Putamen (tissue), 1 donor: ENCODE data around the gene SAT2.
"Not testable (repeated sequence)": the region's sequence is repeated elsewhere in the genome, so short reads cannot be mapped to it uniquely, and the experiment has no call there.

Experiments
- DNase-seq: peaks from one replicate; pipeline ENCODE4 v3.0.0-alpha.2; 2016; ENCODE audit warnings: low spot score

The SAT2 gene

DNA sequence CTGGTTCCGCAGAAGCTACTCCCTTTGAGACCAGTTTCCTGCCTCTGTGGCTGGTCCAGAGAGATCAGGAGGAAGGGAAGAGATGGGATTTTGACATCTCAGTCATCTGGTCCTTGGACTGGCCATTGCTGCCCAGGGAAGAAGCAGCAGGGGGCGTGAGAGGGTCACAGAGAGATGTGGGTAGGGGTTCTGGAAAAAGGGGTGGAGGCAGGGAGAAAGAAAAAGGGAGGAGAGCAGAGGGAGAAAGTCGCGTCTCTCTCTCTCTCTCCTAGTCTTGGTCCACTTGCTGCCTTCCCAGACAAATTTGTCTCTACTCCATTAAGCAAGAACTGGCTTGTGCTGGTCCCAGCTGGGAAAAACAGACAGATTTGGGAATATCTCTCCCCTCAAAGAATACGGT, 6.8 kb upstream of the SAT2 start:
- no peak for DNase-seq

DNA sequence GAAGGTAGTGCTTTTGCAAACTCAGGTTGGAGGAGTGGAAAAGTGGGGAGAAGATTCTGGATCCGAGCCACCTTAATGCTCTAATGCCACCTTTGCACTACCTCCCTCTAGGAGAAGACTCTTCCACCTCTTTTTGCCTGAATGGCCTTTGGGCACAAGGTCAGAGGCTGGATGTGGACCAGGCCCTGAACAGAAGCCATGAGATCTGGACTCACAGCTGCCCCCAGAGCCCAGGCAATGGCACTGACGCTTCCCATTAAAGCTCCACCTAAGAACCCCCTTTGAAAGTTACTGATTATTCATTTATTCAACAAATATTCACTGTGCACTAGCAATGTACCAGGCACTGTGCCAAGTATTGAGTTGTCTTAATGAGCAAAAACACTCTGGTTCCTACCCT, 5.5 kb upstream of the SAT2 start:
- DNase-seq: no peak

DNA sequence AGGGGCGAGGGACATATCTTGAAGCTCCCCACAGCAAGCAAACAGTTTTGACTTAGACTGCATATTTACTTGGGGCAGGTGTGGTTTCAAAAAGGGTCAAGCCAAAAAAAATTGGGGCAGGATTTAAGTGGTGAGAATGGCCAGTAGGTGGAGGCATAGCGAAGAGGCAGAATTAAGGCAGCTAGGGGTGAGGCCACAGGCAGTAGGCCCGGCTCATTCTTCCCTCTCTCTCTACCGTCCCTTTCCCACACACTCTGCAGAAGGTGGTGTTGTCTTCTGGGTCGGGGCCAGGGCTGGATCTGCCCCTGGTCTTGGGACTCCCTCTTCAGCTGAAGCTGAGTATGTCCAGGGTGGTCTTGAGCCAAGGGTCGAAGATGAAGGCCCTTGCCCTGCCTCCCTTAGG, 4.9 kb upstream of the SAT2 start:
- DNase-seq: no peak

DNA sequence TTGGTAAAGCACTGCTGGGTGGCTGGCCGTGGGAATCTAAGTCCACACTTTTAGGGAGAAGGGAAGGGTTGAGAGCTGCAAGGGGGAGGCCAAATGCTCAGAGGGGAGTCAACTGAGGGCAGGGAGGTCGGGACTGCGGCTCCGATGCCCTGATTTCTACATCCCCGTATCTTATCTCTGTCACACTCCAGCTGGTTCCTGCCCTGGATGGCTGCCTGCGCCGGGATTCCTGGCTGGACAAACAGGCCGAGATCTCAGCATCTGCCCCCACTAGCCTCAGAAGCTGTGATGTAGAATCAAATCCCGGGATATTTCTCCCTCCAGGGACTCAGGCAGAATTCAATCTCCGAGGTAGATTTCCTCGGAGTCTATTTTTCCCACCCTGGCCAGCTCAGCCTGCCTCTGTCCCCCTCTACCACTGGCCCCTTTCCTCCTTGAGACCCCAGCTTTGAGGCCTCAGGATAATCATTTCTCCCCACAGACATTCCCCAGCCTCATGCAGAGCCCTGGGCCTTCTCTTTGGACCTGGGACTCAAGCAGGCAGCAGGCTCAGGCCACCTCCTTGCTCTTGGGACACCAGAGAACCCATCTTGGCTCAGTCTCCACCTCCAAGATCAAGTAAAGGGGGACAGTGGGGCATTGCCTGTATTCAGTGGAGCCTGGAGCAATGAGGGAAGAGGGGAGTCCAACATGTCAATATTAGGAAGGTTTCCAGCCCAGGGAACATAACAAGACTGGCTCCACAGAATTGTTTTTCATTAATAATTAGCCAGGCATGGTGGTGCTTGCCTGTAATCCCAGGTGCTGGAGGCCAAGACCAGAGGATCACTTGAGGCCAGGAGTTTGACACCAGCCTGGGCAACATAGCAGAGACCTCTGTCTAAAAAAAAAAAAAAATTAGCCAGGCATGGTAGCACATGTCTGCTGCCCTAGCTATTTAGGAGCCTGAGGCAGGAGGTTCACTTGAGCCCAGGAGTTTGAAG, 4.1 kb upstream of the SAT2 start:
- DNase-seq: no peak

DNA sequence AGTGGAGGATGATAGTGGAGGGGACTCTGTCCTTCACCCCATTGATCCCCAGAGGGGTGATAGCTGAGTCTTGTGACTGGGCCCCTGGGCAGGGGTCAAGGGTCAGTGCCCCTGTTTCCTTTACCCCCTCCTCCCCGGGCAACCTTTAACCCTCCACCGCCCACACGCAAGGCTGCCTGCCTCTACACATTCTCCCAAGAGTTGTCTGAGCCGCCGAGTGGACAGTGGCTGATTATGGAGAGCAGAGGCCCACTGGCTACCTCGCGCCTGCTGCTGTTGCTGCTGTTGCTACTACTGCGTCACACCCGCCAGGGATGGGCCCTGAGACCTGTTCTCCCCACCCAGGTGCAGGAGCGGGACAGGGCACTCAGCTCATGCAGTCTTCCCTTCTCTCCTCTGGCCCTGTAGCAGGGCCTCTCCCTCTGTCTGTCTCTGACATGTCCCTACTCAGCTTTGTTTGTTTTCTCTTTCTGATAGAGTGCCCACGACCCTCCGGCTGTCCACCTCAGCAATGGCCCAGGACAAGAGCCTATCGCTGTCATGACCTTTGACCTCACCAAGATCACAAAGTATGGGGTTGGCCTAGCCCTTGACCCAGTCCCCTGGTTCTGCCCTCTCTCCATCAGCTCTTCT, 2.4 kb upstream of the SAT2 start, which contains the start of gene SHBG:
TSS of gene SHBG (plus strand) at position 197 of the 633 bp plus-strand sequence. CDS start at position 235, 38 bp downstream.
- DNase-seq: no peak

DNA sequence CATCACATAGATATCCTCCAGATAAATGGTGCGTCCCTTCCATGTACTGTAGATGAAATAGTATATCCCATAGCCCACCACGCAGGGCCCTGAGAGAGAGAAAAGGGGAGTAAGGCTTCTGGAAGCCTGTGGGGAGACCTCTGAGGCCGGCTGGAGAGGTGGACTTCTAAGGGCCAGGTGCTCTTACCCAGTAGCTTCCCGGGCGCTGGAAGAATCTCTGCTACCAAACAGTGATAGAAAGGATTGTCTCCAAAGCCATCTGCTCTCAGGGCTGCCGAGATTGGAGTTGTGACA, 718 bp downstream of the SAT2 start:
- DNase-seq: no peak

DNA sequence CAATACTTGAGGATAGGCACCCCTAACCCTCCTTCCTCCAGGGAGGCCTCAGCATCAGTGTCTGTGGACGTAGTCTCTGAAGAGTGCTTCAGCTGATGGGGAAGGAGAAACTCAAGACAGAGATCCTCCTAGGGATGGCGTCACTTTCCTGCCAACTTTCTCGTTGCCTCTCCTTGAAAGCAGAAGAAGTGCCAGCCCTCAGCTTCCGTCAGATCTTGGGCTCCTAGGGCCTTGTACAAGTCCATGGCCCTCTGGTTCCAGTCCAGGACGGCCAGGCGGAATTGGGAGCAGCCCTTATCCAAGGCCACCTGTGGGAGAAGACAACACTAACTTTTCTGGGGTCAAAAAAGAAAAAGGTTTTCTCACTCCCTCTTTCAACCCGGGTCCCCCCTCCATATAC, 1.3 kb downstream of the SAT2 start:
- no peak for DNase-seq

DNA sequence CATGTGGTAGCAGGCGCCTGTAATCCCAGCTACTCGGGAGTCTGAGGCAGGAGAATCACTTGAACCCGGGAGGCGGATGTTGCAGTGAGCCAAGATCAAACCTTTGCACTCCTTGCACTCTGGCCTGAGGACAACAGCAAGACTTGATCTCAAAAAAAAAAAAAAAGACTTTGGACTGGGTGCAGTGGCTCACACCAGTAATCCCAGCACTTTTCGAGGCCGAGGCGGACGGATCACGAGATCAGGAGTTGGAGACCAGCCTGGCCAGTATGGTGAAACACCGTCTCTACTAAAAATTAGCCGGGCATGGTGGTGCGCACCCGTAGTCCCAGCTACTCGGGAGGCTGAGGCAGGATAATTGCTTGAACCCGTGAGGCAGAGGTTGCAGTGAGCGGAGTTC, 1.9 kb downstream of the SAT2 start:
- not testable (repeated sequence) for DNase-seq

DNA sequence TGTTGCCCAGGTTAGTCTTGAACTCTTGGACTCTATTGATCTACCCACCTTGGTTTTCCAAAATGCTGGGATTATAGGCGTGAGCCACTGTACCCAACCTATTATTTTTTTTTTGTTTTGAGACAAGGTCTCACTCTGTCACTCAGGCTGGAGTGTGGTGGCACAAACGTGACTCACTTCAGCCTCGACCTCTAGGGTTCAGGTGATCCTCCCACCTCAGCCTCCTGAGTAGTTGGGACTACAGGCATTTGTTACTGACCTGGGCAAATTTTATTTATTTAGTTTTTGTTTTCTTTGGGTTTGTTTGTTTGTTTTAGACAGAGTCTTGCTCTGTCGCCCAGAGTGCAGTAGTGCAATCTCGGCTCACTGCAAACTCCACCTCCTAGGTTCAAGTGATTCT, 4.0 kb downstream of the SAT2 start:
- DNase-seq: no peak

DNA sequence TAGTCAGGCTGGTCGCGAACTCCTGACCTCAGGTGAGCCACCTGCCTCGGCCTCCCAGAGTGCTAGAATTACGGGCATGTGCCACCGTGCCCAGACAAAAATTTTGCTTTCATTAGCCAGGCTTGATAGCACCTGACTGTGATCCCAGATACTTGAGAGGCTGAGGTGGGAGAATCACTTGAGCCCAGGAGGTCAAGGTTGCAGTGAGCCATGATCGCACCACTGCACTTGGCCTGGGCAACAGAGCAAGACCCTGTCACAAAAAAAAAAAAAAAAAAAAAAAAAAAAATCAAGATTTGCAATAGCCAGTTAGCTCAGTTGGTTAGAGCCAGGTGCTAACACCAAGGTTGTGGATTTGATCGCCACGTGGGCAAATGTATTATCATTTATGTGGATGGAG, 6.8 kb downstream of the SAT2 start:
- DNase-seq: no peak

DNA sequence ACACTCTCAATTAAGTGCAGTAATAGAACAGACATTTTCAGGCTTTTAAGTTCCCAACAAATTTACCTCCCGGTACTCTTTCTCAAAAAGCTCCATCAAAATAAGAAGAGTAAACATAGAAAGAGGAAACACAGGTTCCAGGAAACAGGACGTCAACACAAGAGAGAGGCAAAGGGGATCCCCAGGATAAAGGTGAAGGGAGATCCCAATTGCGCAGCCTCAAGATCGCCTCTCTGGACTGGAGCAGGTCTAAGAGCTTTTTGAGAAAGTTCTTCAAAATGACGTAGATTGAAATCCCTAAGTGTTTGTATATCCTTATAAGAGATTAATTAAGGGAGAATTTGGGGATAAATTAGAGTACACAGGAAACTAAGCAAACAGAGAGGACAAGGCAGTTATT, 9.0 kb downstream of the SAT2 start:
- no peak for DNase-seq

DNA sequence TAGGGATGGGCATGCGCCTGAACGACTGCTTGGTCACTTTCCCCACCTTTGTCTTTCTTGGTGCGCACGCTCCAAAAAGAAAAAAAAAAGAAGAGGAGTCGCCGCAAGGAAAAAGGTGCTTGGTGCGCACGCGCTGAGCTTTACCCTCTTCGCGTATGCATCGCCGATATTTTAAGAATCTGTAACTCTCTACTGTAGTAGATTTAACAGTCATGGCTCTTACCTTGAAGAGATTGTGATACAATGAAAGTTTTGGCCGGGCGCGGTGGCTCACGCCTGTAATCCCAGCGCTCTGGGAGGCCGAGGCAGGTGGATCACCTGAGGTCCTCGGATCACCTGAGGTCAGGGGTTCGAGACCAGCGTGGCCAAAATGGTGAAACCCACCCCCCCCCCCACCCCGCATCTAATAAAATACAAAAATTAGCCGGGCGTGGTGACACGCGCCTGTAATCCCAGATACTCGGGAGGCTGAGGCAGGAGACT, 12.3 kb downstream of the SAT2 start:
- no peak for DNase-seq

DNA sequence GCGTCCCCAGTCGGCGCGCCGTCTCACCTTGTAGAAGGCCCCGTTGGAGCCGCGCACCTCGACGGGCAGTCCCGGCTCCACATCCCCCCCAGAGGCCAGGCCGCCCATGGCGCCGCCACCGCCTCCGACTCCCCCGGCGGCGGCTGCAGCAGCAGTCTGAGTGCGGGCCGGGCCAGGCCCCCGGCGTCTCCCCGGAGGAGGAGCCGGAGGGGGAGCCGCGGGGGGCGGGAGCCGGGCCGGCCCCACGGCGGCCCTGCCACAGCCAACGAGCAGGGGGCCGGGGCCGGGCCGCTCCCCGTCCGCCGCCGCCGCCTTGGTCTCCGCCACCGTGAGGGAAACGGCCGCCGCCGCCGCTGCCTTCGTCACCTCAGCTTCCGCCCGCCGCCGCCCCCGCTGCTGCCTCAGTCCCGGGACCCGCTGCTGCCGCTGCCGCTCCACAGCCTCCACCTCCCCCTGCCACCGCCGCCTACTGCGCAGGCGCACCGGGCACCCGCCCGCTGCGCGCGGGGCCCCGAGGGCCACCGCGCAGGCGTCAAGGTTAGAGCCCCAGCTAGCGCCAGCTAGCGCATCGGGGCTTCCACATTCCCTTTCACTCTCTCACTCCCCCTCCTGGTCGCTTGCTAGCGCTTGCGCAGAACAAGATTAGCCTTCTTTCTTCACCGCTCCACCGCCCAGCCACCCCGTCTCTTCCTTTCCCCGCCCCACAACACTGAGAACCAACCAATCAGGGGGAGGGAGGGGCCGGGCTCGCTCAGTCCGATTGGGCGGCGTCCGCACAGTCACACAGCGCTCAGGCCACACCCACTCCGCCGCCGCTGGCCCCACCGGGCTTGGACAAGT, 13.0 kb downstream of the SAT2 start, which contains the start of gene FXR2:
TSS of gene FXR2 (minus strand) at position 473 of the 840 bp plus-strand sequence. CDS start at position 108, 365 bp downstream.
- peak; percentile 100 for DNase-seq

DNA sequence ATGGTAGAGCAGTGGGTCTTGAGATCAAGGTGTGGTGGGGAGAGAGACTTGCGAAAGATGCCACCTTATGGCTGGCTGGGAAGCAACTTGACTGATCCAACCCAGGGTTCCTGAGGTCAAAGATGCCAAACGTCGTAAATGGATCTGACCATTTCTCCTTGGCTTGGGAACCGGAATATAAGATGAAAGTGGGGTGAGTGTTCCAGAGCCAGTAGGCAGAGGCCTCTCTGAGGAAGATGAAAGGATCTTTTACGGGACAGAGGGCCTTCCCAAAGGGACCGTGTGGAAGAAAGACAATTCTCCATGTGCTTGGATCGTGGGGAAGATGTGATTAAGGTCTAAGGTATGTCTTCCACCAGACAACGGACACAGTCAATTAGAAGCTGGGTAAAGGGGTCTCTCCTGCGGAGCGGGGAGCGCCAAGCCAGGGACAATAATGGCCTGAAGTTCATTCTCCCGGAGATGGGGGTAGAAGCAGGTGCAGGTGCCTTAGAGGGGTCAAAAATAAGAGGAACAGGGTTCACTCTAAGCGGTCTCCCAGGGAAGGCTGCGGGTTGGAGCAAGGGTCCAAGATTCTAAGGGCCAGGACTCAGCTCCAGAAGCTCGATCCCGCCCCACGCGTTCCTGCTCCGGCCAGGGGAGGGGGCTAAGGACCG, 13.7 kb downstream of the SAT2 start:
- no peak for DNase-seq

DNA sequence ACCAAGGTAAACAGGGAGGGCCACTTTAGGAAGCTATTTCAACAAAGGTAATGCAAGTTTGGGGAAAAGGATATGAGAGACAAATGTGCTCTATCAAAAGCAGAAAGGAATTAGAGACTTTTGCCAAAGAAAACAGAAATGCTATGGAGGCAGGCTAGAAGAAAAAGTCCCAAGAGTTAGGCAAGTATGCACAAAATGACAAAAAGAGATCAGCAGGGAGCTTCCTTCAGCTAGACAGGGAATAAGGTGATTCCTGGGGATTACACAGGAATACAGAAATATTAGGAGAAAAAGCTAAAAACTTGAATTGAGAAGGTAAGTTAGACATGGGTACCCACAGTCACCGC, 15.4 kb downstream of the SAT2 start:
- DNase-seq: no peak

DNA sequence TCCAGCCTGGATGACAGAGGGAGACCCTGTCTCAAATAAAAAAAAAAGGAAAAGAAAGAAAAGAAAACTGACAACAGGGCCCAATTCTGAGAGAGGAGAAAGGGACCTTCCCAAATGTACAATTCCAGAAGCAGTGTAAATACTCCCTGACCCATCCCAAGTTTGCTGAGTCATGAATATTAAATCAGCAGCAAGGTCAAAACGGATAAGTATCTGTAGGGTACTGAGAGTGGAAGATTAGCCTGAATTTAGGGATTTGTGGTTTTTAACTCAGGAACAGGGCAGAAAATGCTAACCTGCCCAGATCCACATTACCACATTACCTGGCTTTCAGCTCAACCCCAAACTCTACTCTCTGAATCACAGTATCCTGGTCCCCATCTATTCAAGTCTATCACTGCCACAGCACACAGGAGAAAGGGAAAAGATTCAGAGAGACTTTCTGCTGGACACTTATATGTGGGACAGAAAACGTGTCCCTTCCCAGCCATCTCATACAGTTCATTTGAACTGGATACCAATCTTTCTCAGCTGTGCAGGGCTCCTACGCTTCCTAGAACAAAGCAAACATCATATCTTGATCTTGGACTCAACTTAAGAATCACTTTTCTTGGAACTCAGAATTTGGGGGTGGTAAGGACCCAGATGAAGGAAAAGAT, 15.9 kb downstream of the SAT2 start:
- no peak for DNase-seq

DNA sequence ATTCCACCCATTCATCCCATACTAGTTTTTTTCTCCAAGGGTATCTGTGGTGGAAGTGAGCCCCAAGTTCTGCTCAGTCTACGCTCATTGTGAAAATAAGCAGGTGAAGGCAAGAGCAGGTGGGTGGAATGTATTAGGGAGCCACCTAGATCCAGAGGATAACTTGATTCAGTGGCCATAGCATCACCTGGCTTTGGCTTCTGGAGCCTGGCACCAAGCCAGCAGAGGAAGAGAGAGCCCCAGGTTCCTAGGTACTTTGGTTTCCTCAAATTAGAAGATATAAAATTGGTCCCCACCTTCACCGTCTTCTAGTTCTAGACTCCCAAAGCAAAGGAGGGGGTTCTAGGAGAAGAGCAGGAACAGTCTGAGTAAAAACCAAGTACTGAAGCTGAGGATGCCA, 17.0 kb downstream of the SAT2 start:
- DNase-seq: no peak

DNA sequence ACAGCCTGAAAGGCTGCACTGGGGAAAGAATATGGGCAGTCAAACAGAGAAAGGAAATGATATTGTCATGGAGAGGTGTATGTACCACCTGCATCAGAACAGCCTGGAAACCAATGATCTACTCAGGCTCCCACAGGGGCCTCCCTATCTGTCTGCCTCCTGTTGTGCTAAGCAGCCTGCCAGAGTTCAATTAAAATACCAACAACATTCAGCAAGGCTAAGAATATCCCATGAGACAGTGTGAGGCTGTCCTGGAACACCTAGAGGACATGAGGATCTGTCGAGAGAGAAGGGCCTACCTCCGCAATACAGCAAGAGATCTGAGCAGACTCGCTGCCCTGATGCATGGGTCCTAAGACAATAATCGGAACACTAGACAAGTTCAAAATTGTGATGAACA, 21.3 kb downstream of the SAT2 start:
- DNase-seq: no peak

DNA sequence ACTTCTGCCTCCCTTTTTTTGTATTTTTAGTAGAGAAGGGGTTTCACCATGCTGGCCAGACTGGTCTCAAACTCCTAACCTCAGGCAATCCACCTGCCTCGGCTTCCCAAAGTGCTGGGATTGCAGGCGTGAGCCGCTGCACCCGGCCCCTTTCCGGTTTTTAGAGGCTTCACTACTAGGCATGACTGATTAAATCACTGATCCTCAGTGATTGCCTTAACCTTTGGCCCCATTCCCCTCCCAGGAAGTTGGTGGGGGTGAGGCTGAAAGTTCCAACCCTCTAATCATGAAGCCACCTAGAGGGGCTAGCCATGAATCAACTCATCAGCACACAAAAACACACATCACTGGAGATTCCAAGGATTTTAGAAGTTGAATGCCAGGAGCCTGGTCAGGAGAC, 30.1 kb downstream of the SAT2 start:
- not testable (repeated sequence) for DNase-seq

DNA sequence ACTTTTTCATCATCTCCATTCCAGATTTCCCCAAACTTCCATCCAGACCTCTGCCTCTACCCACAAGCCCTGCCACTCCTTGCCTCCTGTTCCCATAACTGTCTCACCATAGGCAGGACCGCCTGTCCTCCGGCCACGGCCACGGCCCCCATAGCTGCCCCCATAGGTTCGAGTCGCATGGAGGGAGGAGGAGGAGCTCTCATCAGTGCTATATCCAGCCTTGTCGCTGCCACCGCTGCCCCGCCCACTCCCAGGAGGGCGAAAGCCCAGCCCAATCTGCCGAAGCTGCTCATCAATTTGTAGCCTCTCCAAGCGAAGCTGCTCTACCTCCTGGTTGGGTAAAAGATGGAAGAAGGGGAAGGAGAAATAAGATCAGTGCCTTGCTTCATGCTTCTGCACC, 34.3 kb downstream of the SAT2 start:
- DNase-seq: no peak

DNA sequence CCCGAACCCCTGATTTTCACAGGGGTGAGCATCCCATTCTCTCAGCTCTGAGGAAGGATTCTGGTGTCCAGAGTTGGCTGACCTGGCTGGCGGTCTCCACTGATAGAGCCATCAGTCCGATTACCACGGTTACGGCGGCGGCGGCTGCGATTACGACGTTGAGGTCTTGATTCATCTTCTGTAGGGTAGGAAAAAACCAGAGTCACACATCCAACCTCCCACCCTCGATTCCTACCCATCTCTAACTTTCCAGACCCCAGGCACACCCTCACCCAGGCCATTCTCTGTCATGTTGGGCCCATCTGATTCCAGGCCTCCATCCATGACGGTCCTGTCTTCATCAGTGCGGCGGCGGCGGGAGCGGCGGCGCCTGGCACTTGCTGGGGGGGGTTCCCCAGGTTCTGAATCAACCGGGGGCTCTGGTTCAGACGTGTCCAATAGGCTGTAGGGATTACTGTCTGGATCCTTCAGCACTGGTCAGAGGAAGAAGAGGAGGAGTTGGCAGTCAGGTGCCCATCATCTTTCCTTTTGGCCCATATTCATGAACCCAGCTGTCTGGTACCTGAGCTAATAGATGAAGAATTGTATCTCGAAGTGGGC, 35.1 kb downstream of the SAT2 start:
- DNase-seq: no peak
